A673 (cell line): ENCODE data around the gene ADCY5.

Experiments used
- EZH2 ChIP-seq: fragments of 200-600 bp; sonication (generic); IDR thresholded peaks from 2 replicates; pipeline ENCODE4 v1.6.1; 2017; ENCODE audit warnings: borderline replicate concordance, low read depth, mild to moderate bottlenecking, mixed read lengths, antibody characterized with exemption, low read length; ENCODE audit not compliant: poor library complexity, severe bottlenecking
- TF ChIP-seq, protein P1 (sequence below): fragments of 300-800, 200-600 bp; sonication (generic); conservative IDR thresholded peaks from 2 replicates; pipeline ENCODE4 v1.5.1; 2017; ENCODE audit warnings: low read depth, mild to moderate bottlenecking, antibody characterized with exemption, low read length, moderate library complexity, mixed read lengths

DNA sequence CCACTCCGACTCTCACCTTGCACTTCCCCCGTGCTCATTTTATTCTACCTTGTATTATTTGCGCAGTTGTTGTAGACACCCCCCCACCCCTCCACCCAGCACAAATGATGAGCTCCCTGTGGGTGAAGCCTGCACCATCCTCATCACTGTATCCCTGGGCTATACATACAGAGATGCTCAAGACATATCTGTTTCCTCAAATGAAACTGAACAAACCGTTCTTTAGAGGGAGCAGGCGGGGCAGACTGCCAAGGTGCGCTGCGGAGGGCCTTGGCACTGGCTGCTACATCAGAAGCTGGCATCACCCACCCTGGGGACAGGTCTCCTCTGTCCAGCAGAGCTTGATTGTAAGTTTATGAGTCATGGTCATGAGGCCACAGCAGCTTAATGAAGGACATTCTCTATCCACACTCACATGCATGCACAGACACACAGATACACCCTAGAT is 29.0 kb downstream of the ADCY5 start:
- TF ChIP-seq, protein P1, sequence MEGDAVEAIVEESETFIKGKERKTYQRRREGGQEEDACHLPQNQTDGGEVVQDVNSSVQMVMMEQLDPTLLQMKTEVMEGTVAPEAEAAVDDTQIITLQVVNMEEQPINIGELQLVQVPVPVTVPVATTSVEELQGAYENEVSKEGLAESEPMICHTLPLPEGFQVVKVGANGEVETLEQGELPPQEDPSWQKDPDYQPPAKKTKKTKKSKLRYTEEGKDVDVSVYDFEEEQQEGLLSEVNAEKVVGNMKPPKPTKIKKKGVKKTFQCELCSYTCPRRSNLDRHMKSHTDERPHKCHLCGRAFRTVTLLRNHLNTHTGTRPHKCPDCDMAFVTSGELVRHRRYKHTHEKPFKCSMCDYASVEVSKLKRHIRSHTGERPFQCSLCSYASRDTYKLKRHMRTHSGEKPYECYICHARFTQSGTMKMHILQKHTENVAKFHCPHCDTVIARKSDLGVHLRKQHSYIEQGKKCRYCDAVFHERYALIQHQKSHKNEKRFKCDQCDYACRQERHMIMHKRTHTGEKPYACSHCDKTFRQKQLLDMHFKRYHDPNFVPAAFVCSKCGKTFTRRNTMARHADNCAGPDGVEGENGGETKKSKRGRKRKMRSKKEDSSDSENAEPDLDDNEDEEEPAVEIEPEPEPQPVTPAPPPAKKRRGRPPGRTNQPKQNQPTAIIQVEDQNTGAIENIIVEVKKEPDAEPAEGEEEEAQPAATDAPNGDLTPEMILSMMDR, result no peak
- TF ChIP-seq EZH2, result no peak
